Measurements from ENCODE around the gene LDB2.

DNA sequence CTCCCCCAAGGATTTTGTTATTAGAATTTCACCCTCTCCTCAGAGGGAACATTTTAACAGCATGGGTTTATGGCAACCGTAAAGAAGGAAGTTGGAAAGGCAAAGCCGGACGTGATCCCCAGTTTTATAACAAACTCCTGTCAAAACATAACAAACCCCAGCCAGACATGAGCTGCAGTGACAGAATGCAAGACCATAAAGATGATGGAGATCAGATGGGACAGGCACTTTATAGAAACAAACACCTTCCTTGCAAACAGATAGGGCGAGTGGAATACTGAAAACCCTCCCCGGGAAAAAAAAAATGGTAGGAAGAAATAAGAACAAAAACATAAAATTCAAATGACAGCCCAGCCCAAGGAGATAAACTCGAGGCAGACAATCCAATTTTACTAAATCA is 281.4 kb downstream of the LDB2 start:
- TF ChIP-seq, protein P1, sequence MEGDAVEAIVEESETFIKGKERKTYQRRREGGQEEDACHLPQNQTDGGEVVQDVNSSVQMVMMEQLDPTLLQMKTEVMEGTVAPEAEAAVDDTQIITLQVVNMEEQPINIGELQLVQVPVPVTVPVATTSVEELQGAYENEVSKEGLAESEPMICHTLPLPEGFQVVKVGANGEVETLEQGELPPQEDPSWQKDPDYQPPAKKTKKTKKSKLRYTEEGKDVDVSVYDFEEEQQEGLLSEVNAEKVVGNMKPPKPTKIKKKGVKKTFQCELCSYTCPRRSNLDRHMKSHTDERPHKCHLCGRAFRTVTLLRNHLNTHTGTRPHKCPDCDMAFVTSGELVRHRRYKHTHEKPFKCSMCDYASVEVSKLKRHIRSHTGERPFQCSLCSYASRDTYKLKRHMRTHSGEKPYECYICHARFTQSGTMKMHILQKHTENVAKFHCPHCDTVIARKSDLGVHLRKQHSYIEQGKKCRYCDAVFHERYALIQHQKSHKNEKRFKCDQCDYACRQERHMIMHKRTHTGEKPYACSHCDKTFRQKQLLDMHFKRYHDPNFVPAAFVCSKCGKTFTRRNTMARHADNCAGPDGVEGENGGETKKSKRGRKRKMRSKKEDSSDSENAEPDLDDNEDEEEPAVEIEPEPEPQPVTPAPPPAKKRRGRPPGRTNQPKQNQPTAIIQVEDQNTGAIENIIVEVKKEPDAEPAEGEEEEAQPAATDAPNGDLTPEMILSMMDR (IDR thresholded peaks at IDR 0.05), result no peak
- no peak for TF ChIP-seq POLR2A (IDR thresholded peaks at IDR 0.05)
